Caki2 (cell line): ENCODE data around the gene CFAP298. TPM values are rescaled to one million over a fixed set of nuclear protein-coding genes. Genes with fewer than 3 reads are reported as not detected.

Experiments used
- total RNA-seq: library from RNA; depleted of rRNA; stranded (reverse); fragments of >200 nt; shearing (Covaris generic); gene quantifications from 2 replicates; pipeline ENCODE4 v1.2.3, GENCODE V29; 2014; ENCODE audit warnings: low replicate concordance; rRNA removed

Gene CFAP298
- total RNA-seq, 1 experiment from 2014 or later: 51.9 TPM

Other genes starting within 250 kb of the CFAP298 start
- gene URB1, start 219.4 kb downstream of the CFAP298 start, total RNA-seq: 9.6 TPM in 2 replicates
- gene EVA1C, start 199.7 kb downstream of the CFAP298 start, total RNA-seq: not detected in 2 replicates
- 2.9 TPM in 1 of 2 replicates, not detected in the other for gene TCP10L, start 26.9 kb downstream of the CFAP298 start, total RNA-seq
- 0.58 and 1.6 TPM in 2 replicates for gene SYNJ1, start 115.6 kb upstream of the CFAP298 start, total RNA-seq
- 9.6 and 14.7 TPM in 2 replicates for gene PAXBP1, start 159.4 kb upstream of the CFAP298 start, total RNA-seq